Endodermal cell (in vitro differentiated cells): Measurements from ENCODE around the gene HLF. TPM values are rescaled to one million over a fixed set of nuclear protein-coding genes. Genes with fewer than 3 reads are reported as not detected.
"Not testable (repeated sequence)": the region's sequence is repeated elsewhere in the genome, so short reads cannot be mapped to it uniquely, and the experiment has no call there.

Experiments
- DNase-seq: peaks from one replicate; pipeline ENCODE4 v3.0.0-alpha.2; 2017
- H3K27ac ChIP-seq: 2 replicates; pipeline ENCODE4 v1.5.1; 2013; ENCODE audit warnings: mild to moderate bottlenecking, low read depth, low read length, moderate library complexity
- H3K27me3 ChIP-seq: 2 replicates; pipeline ENCODE4 v1.6.1; 2013; ENCODE audit warnings: mild to moderate bottlenecking, low read length, moderate library complexity; ENCODE audit not compliant: insufficient read depth, control insufficient read depth, poor library complexity, severe bottlenecking
- H3K36me3 ChIP-seq: 2 replicates; pipeline ENCODE4 v1.7.0; 2013; ENCODE audit warnings: mild to moderate bottlenecking, low read length, moderate library complexity; ENCODE audit not compliant: control insufficient read depth, insufficient read depth
- H3K4me1 ChIP-seq: one replicate; pipeline ENCODE4 v1.7.0; 2013; ENCODE audit warnings: low read length; ENCODE audit not compliant: control insufficient read depth, insufficient read depth
- H3K4me3 ChIP-seq: 2 replicates; pipeline ENCODE4 v1.5.1; 2013; ENCODE audit warnings: mild to moderate bottlenecking, low read length, moderate library complexity
- H3K9ac ChIP-seq: 2 replicates; pipeline ENCODE4 v1.6.1; 2013; ENCODE audit warnings: mild to moderate bottlenecking, low read length, moderate library complexity; ENCODE audit not compliant: poor library complexity, severe bottlenecking; ENCODE audit errors: extremely low read depth
- H3K9me3 ChIP-seq: 2 replicates; pipeline ENCODE4 v1.6.1; 2013; ENCODE audit warnings: mild to moderate bottlenecking, low read length, moderate library complexity; ENCODE audit not compliant: control insufficient read depth
- H3K27ac Mint-ChIP-seq: 2 replicates; pipeline ENCODE4 v1.8.0; 2020; ENCODE audit warnings: mixed read lengths
- H3K27me3 Mint-ChIP-seq: 2 replicates; pipeline ENCODE4 v1.8.0; 2021; ENCODE audit warnings: mild to moderate bottlenecking, mixed read lengths; ENCODE audit not compliant: insufficient read depth
- H3K36me3 Mint-ChIP-seq: 2 replicates; pipeline ENCODE4 v1.8.0; 2020; ENCODE audit warnings: low read depth, mixed read lengths
- H3K4me1 Mint-ChIP-seq: 2 replicates; pipeline ENCODE4 v1.8.0; 2020; ENCODE audit warnings: mixed read lengths
- H3K4me3 Mint-ChIP-seq: 2 replicates; pipeline ENCODE4 v1.8.0; 2020; ENCODE audit warnings: mild to moderate bottlenecking, moderate library complexity, mixed read lengths
- H3K9me3 Mint-ChIP-seq: 2 replicates; pipeline ENCODE4 v1.8.0; 2020; ENCODE audit warnings: mild to moderate bottlenecking, mixed read lengths
- WGBS, 2 experiments: methylation state at CpG; one replicate each; pipeline versions ENCODE4 v1.1.5 to v1.1.7; 2013; ENCODE audit warnings: missing lambda C conversion rate in 2 of 2, mixed read lengths in 1 of 2; ENCODE audit not compliant: insufficient coverage in 1 of 2, insufficient read length in 1 of 2; 5-methylcytosine and 5-hydroxymethylcytosine counted together
- total RNA-seq, 2 donors: library from RNA; stranded (reverse); fragmentation: NEBNext Ultra II Directional in 1 of 2; extraction: Animal tissue kit (Norgen Biotek cat#: 25700) in 1 of 2; gene quantifications; 2 replicates in 1 of 2; 3 replicates in 1 of 2; pipeline ENCODE4 v1.2.1, GENCODE V29; 2021
- TF ChIP-seq, protein P1 (sequence below): fragments of 200-600 bp; sonication (generic); conservative IDR thresholded peaks from 2 replicates; pipeline ENCODE4 v1.5.0; 2021; ENCODE audit warnings: antibody characterized with exemption, mild to moderate bottlenecking

Gene HLF
- total RNA-seq, 2 donors from 2014 or later = not detected

DNA sequence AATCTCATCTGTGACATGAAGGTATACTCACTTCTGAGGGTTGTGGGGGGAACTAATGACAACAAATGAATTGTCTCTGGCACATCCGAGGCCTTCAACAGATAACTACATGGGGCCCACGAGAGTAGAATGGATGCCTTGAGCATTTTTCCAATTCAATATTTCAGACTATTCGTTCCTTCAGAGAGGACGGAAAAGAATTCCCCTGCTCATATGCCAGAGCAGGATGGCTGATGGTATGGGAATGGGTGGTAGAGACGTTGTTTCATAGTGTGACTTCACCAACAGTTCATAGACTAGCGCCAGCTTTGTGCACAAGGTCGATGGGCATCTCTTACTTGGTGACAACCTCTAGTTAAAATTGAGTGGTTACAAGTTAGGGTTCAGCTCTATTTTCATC, 61.3 kb downstream of the HLF start:
- Mint-ChIP-seq H3K27ac (no peak overlapping the region), H3K4me1 (no peaks in the 10 kb centered on the region), H3K27me3 (no peaks in the 10 kb centered on the region), H3K9me3 (no peaks in the 10 kb centered on the region), H3K36me3 (no peaks in the 10 kb centered on the region), H3K4me3 (no peak overlapping the region)
- TF ChIP-seq, protein P1, sequence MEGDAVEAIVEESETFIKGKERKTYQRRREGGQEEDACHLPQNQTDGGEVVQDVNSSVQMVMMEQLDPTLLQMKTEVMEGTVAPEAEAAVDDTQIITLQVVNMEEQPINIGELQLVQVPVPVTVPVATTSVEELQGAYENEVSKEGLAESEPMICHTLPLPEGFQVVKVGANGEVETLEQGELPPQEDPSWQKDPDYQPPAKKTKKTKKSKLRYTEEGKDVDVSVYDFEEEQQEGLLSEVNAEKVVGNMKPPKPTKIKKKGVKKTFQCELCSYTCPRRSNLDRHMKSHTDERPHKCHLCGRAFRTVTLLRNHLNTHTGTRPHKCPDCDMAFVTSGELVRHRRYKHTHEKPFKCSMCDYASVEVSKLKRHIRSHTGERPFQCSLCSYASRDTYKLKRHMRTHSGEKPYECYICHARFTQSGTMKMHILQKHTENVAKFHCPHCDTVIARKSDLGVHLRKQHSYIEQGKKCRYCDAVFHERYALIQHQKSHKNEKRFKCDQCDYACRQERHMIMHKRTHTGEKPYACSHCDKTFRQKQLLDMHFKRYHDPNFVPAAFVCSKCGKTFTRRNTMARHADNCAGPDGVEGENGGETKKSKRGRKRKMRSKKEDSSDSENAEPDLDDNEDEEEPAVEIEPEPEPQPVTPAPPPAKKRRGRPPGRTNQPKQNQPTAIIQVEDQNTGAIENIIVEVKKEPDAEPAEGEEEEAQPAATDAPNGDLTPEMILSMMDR = no peak
- no peaks in the 10 kb centered on the region for H3K36me3 ChIP-seq
- no peaks in the 10 kb centered on the region for H3K27me3 ChIP-seq
- H3K9ac ChIP-seq = no peak overlapping the region
- no peaks in the 10 kb centered on the region for H3K9me3 ChIP-seq
- WGBS, 2 experiments = 90 to 96% methylated on average over 4 to 7 of the region's 7 CpGs
- H3K27ac ChIP-seq = no peak overlapping the region
- no peak overlapping the region for H3K4me3 ChIP-seq
- peak; percentile 2 for DNase-seq
- no peaks in the 10 kb centered on the region for H3K4me1 ChIP-seq

DNA sequence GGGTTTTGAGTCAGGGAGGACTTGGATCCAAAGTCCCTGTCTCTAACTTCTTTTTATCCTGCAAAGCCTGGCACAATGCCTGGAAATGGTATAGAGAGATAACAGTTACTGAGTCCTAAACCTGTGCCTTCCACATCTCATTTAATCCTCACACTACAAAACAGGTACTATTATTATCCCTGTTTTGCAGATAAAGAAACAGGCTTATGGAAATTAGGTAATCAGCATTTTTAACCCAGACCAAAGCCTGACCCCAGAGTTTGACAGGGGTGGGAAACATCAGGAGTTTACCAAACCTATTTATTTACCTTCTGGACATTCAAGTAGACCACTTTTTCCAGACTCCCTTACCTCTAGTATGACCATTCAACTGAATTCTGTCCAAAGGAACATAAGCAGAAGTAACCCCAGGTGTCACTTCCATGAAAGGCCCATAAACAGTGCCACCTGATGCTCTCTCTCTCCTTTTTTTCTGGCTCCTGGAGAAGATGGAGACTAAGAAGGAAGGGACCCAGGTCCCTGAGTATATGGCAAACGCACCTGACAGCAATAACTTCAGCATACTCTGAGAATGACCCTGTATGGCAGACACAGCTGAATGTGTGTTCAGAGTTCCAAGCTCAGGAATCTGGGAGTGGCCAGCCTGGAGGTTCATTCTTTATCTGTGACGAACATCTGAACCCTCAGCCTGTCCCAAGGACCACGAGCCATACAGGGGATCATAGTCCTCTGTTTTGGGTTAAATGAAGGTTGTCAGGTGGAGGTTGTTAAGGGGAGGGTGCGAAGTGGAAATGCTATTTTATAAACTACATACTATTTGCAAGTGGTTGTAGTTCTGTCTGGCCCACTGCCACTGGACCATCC, 62.7 kb downstream of the HLF start:
- Histone ChIP-seq H3K4me1 (no peaks in the 10 kb centered on the region), H3K27me3 (no peaks in the 10 kb centered on the region), H3K9me3 (no peaks in the 10 kb centered on the region), H3K27ac (no peak overlapping the region), H3K9ac (no peak overlapping the region), H3K36me3 (no peaks in the 10 kb centered on the region), H3K4me3 (no peak overlapping the region)
- Mint-ChIP-seq H3K27ac (no peak overlapping the region), H3K4me3 (no peak overlapping the region), H3K9me3 (no peaks in the 10 kb centered on the region), H3K27me3 (no peaks in the 10 kb centered on the region), H3K4me1 (no peaks in the 10 kb centered on the region), H3K36me3 (no peaks in the 10 kb centered on the region)
- WGBS, 2 experiments = 82% methylated on average over 3 of the region's 4 CpGs; no CpG with 5 or more reads in 1 of the 2 experiments
- TF ChIP-seq, protein P1 = no peak
- DNase-seq = peak; percentile 20

DNA sequence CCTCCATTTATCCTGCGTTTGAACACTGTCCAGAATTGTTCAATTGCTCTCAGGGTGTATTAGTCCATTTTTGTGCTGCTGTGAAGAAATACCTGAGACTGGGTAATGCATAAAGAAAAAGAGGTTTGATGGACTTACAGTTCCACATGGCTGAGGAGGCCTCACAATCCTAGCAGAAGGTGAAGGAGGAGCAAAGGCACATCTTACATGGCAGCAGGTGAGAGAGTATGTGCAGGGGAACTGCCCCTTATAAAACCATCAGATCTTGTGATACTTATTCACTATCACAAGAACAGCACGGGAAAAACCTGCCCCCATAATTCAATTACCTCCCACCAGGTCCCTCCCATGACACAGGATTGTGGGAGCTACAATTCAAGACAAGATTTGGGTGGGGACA, 63.8 kb downstream of the HLF start:
- H3K27ac Mint-ChIP-seq, H3K4me3 ChIP-seq, H3K27me3 ChIP-seq, H3K36me3 ChIP-seq, H3K4me3 Mint-ChIP-seq, H3K27ac ChIP-seq, H3K36me3 Mint-ChIP-seq, H3K4me1 ChIP-seq, H3K4me1 Mint-ChIP-seq, H3K27me3 Mint-ChIP-seq, H3K9me3 Mint-ChIP-seq, H3K9ac ChIP-seq, DNase-seq, H3K9me3 ChIP-seq: not testable (repeated sequence)
- WGBS, 2 experiments = 70 to 87% methylated on average over 2 of the region's 2 CpGs
